ENCODE results near the gene CMC1. TPM values are rescaled to one million over a fixed set of nuclear protein-coding genes. Genes with fewer than 3 reads are reported as not detected.

CMC1 gene
- total RNA-seq, 1 experiment from 2014 or later: 22.8 TPM

DNA sequence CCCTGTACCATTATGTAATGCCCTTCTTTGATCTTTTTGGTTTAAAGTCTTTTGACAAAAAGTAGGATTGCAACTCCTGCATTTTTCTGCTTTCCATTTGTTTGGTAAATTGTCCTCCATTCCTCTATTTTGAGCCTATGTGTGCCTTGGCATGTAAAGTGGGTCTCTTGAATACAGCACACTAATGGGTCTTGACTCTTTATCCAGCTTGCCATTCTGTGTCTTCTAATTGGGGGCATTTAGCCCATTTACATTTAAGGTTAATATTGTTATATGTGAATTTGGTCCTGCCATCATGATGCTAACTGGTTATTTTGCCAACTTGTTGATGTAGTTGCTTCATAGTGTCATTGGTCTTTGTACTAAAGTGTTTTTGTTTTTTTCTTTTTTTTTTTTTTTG, 32.4 kb downstream of the CMC1 start:
- BruUV-seq (replicated peaks): no TSS peak
- H3K27me3 Mint-ChIP-seq (ENCODE audit: insufficient read depth, unreplicated experiment): no peaks in the 10 kb centered on the region
- Histone ChIP-seq H3K4me1 (no peaks in the 10 kb centered on the region), H3K4me3 (ENCODE audit: low read depth, low read length) (no peak overlapping the region), H3K9me3 (peaks cover 5% of the 10 kb centered on the region; the same call in 1 of the 2 replicates), H3K36me3 (ENCODE audit: control insufficient read depth, insufficient read depth, low read length) (no peaks in the 10 kb centered on the region; the same call in 1 of the 2 replicates), H3K27me3 (replicated peaks; ENCODE audit: control insufficient read depth, insufficient read depth, low read length) (no peaks in the 10 kb centered on the region)
- H3K36me3 Mint-ChIP-seq (ENCODE audit: insufficient read depth, unreplicated experiment): peaks cover 25% of the 10 kb centered on the region
- H3K9me3 Mint-ChIP-seq (ENCODE audit: unreplicated experiment): peaks cover 14% of the 10 kb centered on the region
- CTCF ChIA-PET: no interaction called here
- no peak overlapping the region for H3K27ac Mint-ChIP-seq (ENCODE audit: unreplicated experiment)
- H3K4me1 Mint-ChIP-seq (ENCODE audit: low read depth, unreplicated experiment): no peaks in the 10 kb centered on the region
- TF ChIP-seq, protein P1, sequence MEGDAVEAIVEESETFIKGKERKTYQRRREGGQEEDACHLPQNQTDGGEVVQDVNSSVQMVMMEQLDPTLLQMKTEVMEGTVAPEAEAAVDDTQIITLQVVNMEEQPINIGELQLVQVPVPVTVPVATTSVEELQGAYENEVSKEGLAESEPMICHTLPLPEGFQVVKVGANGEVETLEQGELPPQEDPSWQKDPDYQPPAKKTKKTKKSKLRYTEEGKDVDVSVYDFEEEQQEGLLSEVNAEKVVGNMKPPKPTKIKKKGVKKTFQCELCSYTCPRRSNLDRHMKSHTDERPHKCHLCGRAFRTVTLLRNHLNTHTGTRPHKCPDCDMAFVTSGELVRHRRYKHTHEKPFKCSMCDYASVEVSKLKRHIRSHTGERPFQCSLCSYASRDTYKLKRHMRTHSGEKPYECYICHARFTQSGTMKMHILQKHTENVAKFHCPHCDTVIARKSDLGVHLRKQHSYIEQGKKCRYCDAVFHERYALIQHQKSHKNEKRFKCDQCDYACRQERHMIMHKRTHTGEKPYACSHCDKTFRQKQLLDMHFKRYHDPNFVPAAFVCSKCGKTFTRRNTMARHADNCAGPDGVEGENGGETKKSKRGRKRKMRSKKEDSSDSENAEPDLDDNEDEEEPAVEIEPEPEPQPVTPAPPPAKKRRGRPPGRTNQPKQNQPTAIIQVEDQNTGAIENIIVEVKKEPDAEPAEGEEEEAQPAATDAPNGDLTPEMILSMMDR (IDR thresholded peaks at IDR 0.05; ENCODE audit: insufficient read depth in 1 of 2, low read depth in 1 of 2, low read length in 1 of 2, severe bottlenecking in 1 of 2, unreplicated experiment in 1 of 2): no peak
- H3K4me3 Mint-ChIP-seq (ENCODE audit: unreplicated experiment): no peak overlapping the region
- intact Hi-C loops (cut with micrococcal nuclease; ENCODE audit: unreplicated experiment): no loop called here
- POLR2A ChIA-PET: no interaction called here
- DNase-seq: no peak

- TF ChIP-seq, protein P1 (IDR thresholded peaks at IDR 0.05; ENCODE audit: insufficient read depth in 1 of 2, low read depth in 1 of 2, low read length in 1 of 2, severe bottlenecking in 1 of 2, unreplicated experiment in 1 of 2): no peak
- Histone ChIP-seq H3K27me3 (replicated peaks; ENCODE audit: control insufficient read depth, insufficient read depth, low read length) (no peaks in the 10 kb centered on the region), H3K9me3 (no peaks in the 10 kb centered on the region), H3K4me3 (ENCODE audit: low read depth, low read length) (no peak overlapping the region), H3K4me1 (no peaks in the 10 kb centered on the region), H3K36me3 (ENCODE audit: control insufficient read depth, insufficient read depth, low read length) (no peaks in the 10 kb centered on the region; the same call in 1 of the 2 replicates)
- peaks cover under 1% of the 10 kb centered on the region for H3K36me3 Mint-ChIP-seq (ENCODE audit: insufficient read depth, unreplicated experiment)
- no peaks in the 10 kb centered on the region for H3K4me1 Mint-ChIP-seq (ENCODE audit: low read depth, unreplicated experiment)
- intact Hi-C loops (cut with micrococcal nuclease; ENCODE audit: unreplicated experiment): no loop called here
- POLR2A ChIA-PET: no interaction called here
- H3K27ac Mint-ChIP-seq (ENCODE audit: unreplicated experiment): no peak overlapping the region
- CTCF ChIA-PET: no interaction called here
- BruUV-seq (replicated peaks): no TSS peak
- H3K4me3 Mint-ChIP-seq (ENCODE audit: unreplicated experiment): no peak overlapping the region
- H3K27me3 Mint-ChIP-seq (ENCODE audit: insufficient read depth, unreplicated experiment): no peaks in the 10 kb centered on the region
- H3K9me3 Mint-ChIP-seq (ENCODE audit: unreplicated experiment): peaks cover 4% of the 10 kb centered on the region
- no peak for DNase-seq
Observed at GRCh38 chr3:28278918-28279317, 37.5 kb downstream of the CMC1 start.

DNA sequence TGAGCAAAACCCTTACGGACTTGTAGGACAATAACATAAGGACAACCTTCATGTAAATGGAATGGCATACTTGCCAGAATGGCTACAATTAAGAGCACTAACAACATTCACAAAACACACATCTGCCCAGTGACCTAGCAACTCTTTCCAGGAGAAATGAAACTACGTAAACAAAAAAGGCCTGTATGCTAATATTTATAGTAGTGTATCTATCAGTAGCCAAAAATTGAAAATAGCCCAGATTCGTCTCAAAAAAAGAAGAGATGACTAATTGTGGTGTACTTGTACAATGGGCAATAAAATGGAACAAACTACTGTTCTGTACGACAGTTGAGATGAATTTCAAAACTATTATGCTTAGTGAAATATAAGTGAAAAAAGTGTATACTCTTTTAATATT, 38.4 kb downstream of the CMC1 start:
- Mint-ChIP-seq H3K27ac (ENCODE audit: unreplicated experiment) (no peak overlapping the region), H3K4me1 (ENCODE audit: low read depth, unreplicated experiment) (no peaks in the 10 kb centered on the region), H3K36me3 (ENCODE audit: insufficient read depth, unreplicated experiment) (no peaks in the 10 kb centered on the region), H3K9me3 (ENCODE audit: unreplicated experiment) (no peaks in the 10 kb centered on the region), H3K27me3 (ENCODE audit: insufficient read depth, unreplicated experiment) (no peaks in the 10 kb centered on the region), H3K4me3 (ENCODE audit: unreplicated experiment) (no peak overlapping the region)
- no peaks in the 10 kb centered on the region; the same call in 1 of the 2 replicates for H3K36me3 ChIP-seq (ENCODE audit: control insufficient read depth, insufficient read depth, low read length)
- no peaks in the 10 kb centered on the region for H3K9me3 ChIP-seq
- H3K27me3 ChIP-seq (replicated peaks; ENCODE audit: control insufficient read depth, insufficient read depth, low read length): no peaks in the 10 kb centered on the region
- intact Hi-C loops (cut with micrococcal nuclease; ENCODE audit: unreplicated experiment): no loop called here
- no TSS peak for BruUV-seq (replicated peaks)
- TF ChIP-seq, protein P1 (IDR thresholded peaks at IDR 0.05; ENCODE audit: insufficient read depth in 1 of 2, low read depth in 1 of 2, low read length in 1 of 2, severe bottlenecking in 1 of 2, unreplicated experiment in 1 of 2): no peak
- no peak overlapping the region for H3K4me3 ChIP-seq (ENCODE audit: low read depth, low read length)
- CTCF ChIA-PET: no interaction called here
- no peak for DNase-seq
- no peaks in the 10 kb centered on the region for H3K4me1 ChIP-seq
- POLR2A ChIA-PET: no interaction called here
